ENCODE results near the gene SCAMP2. TPM values are rescaled to one million over a fixed set of nuclear protein-coding genes. Genes with fewer than 3 reads are reported as not detected.

The SCAMP2 gene
- total RNA-seq, 3 donors from 2014 or later (not counting 1 experiment from before 2014, with no cell fraction given): 78.8 to 101 (median 92.8) TPM

- no peak overlapping the region for H3K4me3 ChIP-seq (ENCODE audit: low read length)
- H3K36me3 Mint-ChIP-seq: no peaks in the 10 kb centered on the region
- 91% methylated on average over 5 of the region's 5 CpGs for WGBS (ENCODE audit: insufficient coverage)
- ATAC-seq (no peak), DNase-seq (no peak)
- no peaks in the 10 kb centered on the region for H3K27me3 ChIP-seq (ENCODE audit: control insufficient read depth, insufficient read depth, low read length)
- no peak for TF ChIP-seq CTCF (IDR thresholded peaks at IDR 0.05)
- peaks cover under 1% of the 10 kb centered on the region for H3K36me3 ChIP-seq (ENCODE audit: control insufficient read depth, insufficient read depth, low read length)
- no peak overlapping the region for H3K4me3 Mint-ChIP-seq
- H3K9me3 Mint-ChIP-seq: no peaks in the 10 kb centered on the region
- H3K9me3 ChIP-seq (ENCODE audit: control insufficient read depth, insufficient read depth, low read length): no peaks in the 10 kb centered on the region
- H3K27me3 Mint-ChIP-seq (ENCODE audit: low read depth in 2 of 2): peaks cover 0 to 5% of the 10 kb centered on the region in 2 donors
- no peak overlapping the region for H3K27ac ChIP-seq (ENCODE audit: low read length)
- peaks cover 25% of the 10 kb centered on the region for H3K4me1 ChIP-seq (ENCODE audit: control insufficient read depth, insufficient read depth, low read length)
- H3K4me1 Mint-ChIP-seq: peaks cover 5 to 34% of the 10 kb centered on the region in 2 donors
- intact Hi-C loops (cut with micrococcal nuclease): no loop called here
- H3K27ac Mint-ChIP-seq: peak overlapping the region in 1 of 2 donors; percentile 84
These were observed 63.9 kb downstream of the SCAMP2 start for GRCh38 chr15:74809242-74809641.

GRCh38 chr15:74808840-74809229 is 64.3 kb downstream of the SCAMP2 start:
- Mint-ChIP-seq H3K9me3 (no peaks in the 10 kb centered on the region), H3K27ac (peak overlapping the region; percentile 65 to 84), H3K27me3 (ENCODE audit: low read depth in 2 of 2) (peaks cover 0 to 5% of the 10 kb centered on the region in 2 donors), H3K4me1 (peaks cover 5 to 38% of the 10 kb centered on the region in 2 donors), H3K4me3 (no peak overlapping the region), H3K36me3 (no peaks in the 10 kb centered on the region)
- H3K4me3 ChIP-seq (ENCODE audit: low read length): no peak overlapping the region
- TF ChIP-seq CTCF (IDR thresholded peaks at IDR 0.05): no peak
- intact Hi-C loops (cut with micrococcal nuclease): no loop called here
- H3K36me3 ChIP-seq (ENCODE audit: control insufficient read depth, insufficient read depth, low read length): peaks cover 5% of the 10 kb centered on the region
- WGBS (ENCODE audit: insufficient coverage): 78% methylated on average over 4 of the region's 4 CpGs
- H3K9me3 ChIP-seq (ENCODE audit: control insufficient read depth, insufficient read depth, low read length): no peaks in the 10 kb centered on the region
- no peak for DNase-seq
- H3K27me3 ChIP-seq (ENCODE audit: control insufficient read depth, insufficient read depth, low read length): no peaks in the 10 kb centered on the region
- peaks cover 25% of the 10 kb centered on the region for H3K4me1 ChIP-seq (ENCODE audit: control insufficient read depth, insufficient read depth, low read length)
- no peak for ATAC-seq
- no peak overlapping the region for H3K27ac ChIP-seq (ENCODE audit: low read length)

- Mint-ChIP-seq H3K36me3 (no peaks in the 10 kb centered on the region), H3K27me3 (ENCODE audit: low read depth in 2 of 2) (peaks cover 0 to 3% of the 10 kb centered on the region in 2 donors), H3K9me3 (no peaks in the 10 kb centered on the region), H3K4me1 (peaks cover 5 to 39% of the 10 kb centered on the region in 2 donors), H3K4me3 (no peak overlapping the region), H3K27ac (peak overlapping the region; percentile 65 to 84)
- DNase-seq (no peak), ATAC-seq (no peak)
- H3K27me3 ChIP-seq (ENCODE audit: control insufficient read depth, insufficient read depth, low read length): no peaks in the 10 kb centered on the region
- no peak for TF ChIP-seq CTCF (IDR thresholded peaks at IDR 0.05)
- H3K36me3 ChIP-seq (ENCODE audit: control insufficient read depth, insufficient read depth, low read length): peaks cover 11% of the 10 kb centered on the region
- H3K4me3 ChIP-seq (ENCODE audit: low read length): no peak overlapping the region
- intact Hi-C loops (cut with micrococcal nuclease): no loop called here
- H3K4me1 ChIP-seq (ENCODE audit: control insufficient read depth, insufficient read depth, low read length): peaks cover 25% of the 10 kb centered on the region
- H3K9me3 ChIP-seq (ENCODE audit: control insufficient read depth, insufficient read depth, low read length): no peaks in the 10 kb centered on the region
- WGBS (ENCODE audit: insufficient coverage): 86% methylated on average over 18 of the region's 18 CpGs
- H3K27ac ChIP-seq (ENCODE audit: low read length): peak overlapping the region; percentile 25
These were observed 64.9 kb downstream of the SCAMP2 start for GRCh38 chr15:74808078-74808839.

Data from natural killer cell (primary cell).